Hepatocyte (in vitro differentiated cells): ENCODE measurements around the gene JAKMIP1.

Experiments
- CTCF ChIP-seq: fragments of 200-600 bp; sonication (generic); IDR thresholded peaks from 2 replicates; pipeline ENCODE4 v1.5.1; 2016; ENCODE audit warnings: antibody characterized with exemption, mild to moderate bottlenecking; ENCODE audit not compliant: poor library complexity
- EZH2phosphoT487 ChIP-seq: fragments of 200-600 bp; sonication (generic); IDR thresholded peaks from one replicate; pipeline ENCODE4 v1.6.1; 2018; ENCODE audit warnings: antibody characterized with exemption, mild to moderate bottlenecking, low read depth, moderate library complexity; ENCODE audit not compliant: unreplicated experiment, severe bottlenecking

- TF ChIP-seq CTCF, result no peak
- TF ChIP-seq EZH2phosphoT487, result no peak
These were observed 52.9 kb downstream of the JAKMIP1 start for GRCh38 chr4:6147441-6147840.
